HG03432 (cell line): ENCODE data around the gene PTPRJ.
"Not testable (repeated sequence)": the region's sequence is repeated elsewhere in the genome, so short reads cannot be mapped to it uniquely, and the experiment has no call there.

Experiments used
- ATAC-seq: cut with Tn5 transposase; IDR thresholded peaks from one replicate; pipeline ENCODE4 v1.9.1; 2021; ENCODE audit warnings: mild to moderate bottlenecking, moderate library complexity; ENCODE audit not compliant: unreplicated experiment

PTPRJ gene

DNA sequence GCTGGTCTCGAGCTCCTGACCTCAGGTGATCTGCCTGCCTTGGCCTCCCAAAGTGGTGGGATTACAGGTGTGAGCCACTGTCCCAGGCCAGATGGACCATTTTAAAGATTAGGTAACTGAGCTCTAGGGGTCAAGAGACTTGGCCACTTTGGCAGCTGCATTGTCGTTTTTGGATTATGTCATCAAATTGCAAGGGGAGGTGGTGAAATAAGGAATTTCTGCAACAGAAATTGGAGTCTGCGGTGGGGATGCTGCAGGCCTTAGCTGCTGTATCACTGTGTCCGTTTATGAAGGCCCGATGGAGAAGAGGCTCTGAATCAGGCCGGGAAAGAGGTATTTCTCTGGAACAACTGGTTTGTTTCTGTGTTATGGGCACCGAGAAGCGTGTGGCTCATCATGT is 34.6 kb downstream of the PTPRJ start:
- ATAC-seq: no peak

DNA sequence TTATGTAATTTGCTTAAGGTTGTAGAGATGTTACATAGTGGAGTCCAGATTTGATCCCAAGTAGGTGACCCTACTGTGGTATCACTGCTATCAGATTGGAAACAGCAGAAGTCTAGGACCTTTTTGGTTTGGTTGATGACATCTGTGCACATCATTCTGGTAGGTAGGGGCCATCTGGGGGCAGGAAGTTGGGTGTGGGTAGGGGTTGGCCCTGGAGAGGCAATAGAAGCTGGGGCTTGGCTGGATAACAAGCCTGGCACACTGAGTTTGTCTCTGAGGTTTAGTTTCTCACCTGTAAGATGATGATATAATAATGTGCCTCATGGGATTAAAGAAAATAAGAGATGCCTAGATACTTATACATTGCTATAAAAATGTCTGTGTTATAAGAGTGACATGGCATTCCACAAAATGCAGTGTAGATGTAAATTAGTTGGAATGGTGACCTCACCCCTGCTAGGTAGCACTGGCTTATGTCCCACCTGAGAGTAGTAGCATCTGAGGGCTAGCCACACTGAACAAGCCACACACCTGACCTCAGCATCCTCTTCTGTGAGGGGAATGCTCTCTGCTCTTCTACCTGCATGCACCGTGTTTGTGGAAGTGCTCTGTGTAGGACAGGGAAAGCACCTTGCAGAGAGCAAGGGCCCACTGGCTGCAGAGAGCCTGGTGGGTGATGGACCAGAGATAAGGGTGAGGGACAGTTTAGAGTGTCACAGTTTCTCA is 36.9 kb downstream of the PTPRJ start:
- no peak for ATAC-seq

DNA sequence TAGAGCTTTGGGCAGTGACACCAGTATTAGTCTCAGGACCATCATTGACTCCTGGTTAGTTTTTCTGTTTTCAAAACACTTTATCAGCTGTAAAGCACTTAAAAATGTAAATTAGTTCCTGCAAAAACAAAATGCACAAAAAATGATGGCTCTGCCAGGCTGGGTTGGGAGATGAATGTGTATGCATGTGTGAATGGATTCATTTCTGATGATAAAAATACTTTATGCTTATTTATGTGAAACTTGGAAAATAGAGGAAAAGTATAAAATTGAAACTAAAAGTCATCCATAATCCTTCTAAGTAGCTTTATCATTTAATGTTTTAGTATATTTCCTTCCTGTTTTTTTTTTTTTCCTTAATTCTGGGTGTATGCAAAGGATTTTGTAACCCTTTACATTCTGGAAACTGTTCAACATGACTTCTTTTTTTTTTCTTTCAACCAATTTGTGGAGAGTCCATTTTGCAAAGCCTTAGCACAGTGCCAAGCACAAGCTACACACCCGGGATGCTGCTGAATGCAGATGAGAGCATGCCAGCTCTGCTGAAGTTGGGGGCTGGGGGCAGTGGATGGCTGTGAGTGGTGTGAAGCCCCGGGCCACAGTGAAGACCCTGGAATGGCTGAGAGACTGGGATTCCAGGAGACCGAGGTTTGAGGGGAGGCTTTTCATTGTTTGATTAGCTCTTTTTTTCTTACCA is 37.6 kb downstream of the PTPRJ start:
- ATAC-seq: no peak

DNA sequence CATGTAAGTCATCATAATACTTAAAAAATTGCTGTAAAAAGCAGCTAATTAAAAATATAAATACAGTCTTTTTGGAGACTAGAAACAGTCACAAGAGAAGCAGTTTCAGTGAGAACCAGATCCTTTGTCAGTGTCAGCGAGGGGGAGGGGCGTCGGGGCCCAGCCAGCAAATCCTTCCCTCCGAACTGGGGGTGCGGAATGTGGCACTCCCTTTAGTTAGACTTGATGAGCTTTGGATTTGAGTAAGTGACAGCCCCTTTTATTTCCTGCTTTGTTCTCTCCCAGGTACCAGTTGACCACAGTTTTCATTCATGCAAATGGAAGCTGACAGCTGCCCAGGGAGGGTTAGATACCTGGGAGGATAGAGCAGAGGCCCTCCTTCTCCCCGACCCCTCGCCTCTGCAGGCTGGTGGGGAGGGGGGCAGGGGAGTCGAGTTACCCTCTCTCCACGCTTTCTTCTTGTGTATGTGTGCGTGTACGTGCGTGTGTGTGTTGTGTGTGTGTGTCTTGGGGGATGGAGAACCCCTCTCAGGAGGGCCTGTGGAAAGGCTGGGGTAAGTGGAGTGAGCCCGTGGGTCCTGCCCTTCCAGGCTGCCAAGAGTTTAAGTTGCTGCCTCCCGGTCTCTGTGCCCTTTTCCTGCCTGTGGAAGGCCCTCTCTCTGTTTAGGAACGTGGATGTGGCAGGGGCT is 38.3 kb downstream of the PTPRJ start:
- ATAC-seq: no peak

DNA sequence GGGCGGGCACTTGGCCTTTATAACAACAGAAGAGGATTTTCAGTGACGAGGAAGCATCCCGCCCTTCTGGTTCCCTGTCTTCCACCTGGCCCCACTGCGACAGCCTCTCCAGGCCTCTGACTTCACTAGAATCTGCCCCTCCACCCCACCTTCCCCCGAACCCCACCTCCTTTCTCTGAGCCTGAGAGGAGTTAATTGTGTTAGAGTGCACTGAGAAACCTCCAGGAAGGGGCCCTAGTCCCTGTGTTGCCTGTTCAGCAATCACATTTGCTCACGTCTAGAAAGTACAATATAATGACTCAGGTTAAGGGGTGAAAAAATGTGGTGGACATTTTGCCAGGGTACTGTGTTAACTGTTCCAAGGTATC is 38.8 kb downstream of the PTPRJ start:
- ATAC-seq: no peak

DNA sequence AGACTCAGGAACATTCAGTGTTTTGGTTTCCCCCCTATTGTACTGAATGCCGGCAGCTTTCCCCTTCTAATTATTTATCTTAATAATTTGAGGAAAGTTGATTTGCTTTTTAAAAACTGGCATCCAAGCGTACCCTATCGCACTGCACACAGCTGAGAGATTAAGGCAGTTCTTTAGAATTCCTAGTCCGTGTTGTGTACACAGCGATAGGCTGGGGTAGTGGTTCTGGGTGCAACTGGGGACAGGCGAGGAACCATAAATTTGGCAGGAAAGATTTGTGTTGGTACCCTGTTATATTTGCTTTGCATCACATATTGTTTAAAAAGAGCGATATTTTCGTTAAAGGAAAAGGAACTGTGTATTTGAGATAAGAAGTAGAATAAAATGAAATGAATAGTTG is 39.2 kb downstream of the PTPRJ start:
- ATAC-seq: no peak

DNA sequence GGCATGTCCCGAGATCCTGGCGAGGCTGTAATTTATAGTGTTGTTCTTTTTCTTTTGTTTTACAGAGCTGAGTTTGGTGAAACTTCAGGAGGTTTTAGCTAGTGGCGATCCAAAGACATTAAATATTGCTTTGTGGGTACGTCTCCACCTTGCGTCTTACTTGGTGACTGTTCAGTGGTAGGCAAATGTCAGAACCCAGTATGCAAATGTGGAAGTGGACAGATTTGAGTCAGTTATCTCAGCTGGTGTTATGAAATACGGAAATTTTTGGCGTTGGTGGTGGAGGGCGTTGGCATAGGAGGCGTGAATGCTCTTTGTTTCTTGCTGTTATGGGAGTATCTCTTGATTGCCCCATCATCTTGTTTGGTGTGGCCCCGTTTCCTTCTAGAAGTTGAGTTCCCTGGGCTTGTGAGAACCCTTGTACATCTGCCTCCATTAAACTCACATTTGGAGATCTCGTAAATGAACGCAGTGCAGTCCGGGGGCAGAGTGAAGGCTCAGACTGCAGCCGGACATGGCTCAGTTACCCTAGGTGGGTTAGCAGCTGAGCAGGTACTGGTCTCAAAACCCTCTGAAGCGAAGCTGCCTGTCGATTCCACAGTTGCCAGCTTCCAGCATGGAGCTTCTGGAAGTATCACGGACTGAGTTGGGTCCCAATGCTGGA is 39.9 kb downstream of the PTPRJ start:
- peak; percentile 68 for ATAC-seq

DNA sequence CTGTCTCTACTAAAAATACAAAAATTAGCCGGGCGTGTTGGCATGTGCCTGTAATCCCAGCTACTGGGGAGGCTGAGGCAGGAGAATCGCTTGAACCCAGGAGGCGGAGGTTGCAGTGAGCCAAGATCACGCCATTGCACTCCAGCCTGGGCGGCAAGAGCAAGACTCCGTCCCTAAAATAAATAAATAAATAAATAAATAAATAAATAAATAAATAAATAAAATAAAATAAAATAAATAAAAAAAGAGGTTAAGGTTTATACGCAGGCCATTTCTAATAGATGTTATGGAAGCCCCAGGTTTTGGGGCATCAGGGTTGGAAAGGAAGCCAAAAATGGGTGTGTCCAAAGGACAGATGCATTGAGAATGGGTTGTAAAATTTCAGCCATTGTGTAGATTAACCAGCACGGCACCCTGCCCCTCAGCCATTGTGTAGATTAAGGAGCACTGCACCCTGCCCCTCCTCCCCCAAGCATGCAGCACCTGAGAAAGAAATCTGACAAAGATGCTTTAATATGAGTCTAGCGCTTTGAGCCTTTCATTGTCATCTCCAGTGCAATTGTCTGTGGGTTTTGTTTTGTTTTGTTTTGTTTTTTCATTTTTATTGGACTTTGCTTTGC is 41.0 kb downstream of the PTPRJ start:
- not testable (repeated sequence) for ATAC-seq

DNA sequence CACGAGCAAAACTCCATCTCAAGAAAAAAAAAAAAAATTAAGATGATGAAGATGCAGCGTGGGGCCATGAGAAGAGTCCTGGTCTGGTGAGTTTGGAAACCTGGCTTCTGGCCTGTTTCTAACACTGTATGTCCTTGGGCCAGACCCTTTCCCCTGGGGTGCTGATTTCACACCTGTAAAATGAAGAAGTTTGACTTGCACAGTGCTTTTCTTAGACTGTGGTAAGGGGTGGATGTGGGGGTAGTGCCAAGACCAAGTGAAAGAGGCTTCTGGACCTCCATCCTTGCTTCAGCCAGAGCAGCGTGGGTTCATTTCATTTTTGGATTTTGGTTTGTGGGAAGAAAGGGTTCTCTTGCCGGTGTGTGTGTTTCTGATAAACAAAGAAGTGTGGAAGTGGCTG is 42.1 kb downstream of the PTPRJ start:
- no peak for ATAC-seq

DNA sequence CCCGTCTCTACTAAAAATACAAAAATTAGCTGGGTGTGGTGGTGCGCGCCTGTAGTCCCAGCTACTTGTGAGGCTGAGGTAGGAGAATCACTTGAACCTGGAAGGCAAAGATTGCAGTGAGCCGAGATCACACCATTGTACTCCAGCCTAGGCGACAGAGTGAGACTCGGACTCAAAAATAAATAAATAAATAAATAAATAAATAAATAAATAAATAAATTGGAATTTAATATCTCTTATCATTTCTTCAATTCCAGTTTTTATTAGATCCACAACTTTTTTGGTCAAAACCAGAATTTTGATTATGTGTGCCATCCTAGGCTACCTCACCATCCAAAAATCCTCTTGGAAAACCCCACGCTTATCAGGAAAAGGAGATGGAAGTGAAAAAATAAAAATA is 43.2 kb downstream of the PTPRJ start:
- ATAC-seq: not testable (repeated sequence)

DNA sequence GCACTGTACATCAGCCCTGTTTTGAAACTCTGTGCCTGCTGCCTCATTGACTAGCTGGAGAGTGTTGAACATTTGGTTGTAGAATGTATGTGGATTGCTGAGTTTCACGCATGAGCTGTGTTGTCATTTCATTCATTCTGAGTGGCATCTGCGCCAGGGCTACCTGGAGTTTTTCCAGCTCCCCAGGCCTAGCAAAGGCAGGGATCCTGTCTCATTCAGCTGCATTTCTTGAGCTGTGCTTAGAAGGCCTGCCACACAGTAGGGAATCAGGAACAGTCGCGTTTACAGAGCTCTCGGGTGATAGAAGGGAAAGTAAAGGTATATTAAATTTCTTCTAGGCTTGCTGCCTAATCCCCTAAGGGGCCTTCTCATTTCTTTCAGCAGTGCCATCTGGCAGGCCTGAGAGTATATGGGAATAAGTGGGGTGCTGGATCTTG is 44.3 kb downstream of the PTPRJ start:
- ATAC-seq: no peak

DNA sequence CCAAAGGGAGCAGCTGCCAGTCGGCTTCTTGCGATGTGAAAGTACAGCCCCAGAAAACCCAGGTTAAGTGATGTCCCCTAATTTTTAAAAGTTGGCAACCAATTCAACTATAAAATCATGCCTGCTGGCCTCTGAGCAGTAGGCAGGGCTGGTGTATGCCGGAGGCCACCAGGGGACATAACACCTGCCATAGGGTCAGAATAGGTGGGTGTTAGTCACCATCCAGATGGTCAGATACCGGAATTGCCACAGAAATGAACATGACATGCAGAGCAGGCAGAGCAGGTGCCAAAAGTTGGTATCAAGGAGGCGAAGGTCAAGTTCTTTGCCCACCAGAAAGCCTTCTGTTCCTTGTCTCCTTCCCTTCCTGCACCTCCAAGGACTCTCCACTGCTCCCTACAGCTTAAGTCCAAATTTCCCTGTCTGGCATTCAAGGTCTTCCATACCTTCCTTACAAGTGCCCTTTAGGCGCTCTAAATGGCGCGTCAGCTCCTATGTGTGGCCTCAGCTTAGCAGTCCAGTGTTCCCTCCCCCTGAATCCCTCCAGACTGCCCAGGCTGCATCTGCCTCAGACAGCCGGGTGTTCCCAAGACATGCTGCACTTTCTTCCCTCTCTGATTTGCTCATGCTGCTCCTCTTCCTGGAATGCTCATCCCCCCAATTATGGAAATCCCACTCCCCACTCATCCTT is 45.1 kb downstream of the PTPRJ start:
- no peak for ATAC-seq

DNA sequence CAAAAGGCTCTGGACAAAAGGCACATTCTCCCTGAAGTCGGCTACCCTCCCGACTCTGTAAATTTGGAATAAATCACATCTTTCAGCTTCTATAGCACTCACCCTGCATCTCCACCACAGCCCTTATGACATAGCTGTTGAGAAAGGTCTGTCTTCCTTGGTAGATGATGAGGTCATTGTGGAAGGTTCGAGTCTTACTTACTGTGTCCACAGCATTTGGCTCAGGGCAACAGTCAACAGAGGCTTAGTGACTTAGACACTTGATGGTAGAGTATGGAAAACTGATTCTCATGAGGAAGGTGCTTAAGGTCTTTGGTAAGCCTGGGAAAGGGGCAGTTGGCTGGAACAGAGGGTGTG is 45.6 kb downstream of the PTPRJ start:
- ATAC-seq: no peak

DNA sequence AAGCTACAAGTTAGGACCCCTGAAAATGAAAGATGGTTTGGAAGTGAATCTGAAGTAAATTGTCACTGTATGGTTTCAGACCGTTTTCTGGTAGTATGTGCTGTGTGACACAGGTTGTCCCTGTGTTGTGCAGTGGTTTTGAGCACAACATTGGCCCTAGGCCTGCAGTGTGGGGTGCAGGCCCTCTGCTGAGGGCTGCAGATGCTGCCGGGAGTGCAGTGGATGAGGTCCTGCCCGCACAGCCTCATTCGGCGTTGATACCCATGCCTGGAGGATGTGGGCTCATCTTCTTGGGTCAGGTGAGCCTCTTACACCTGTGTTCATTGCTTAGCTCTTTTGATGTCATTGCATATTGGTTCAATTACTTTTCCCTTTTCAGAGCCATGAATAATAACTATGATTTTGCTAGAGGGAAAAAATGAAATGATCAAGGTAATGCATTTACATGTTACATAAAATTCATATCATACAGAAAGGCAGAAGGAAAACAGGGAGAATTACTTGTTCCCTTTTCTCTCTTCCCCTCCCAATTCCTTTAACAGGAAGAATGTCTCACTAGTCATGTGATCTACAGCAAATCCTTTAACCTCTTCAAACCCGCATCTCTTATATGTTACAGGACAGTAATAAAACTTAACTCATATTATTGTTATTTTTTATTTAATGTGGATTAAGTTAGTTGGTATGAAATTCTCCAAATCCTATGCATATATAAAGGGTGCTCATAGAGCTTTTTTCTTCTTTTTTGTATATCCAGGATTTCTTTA is 48.7 kb downstream of the PTPRJ start:
- no peak for ATAC-seq

DNA sequence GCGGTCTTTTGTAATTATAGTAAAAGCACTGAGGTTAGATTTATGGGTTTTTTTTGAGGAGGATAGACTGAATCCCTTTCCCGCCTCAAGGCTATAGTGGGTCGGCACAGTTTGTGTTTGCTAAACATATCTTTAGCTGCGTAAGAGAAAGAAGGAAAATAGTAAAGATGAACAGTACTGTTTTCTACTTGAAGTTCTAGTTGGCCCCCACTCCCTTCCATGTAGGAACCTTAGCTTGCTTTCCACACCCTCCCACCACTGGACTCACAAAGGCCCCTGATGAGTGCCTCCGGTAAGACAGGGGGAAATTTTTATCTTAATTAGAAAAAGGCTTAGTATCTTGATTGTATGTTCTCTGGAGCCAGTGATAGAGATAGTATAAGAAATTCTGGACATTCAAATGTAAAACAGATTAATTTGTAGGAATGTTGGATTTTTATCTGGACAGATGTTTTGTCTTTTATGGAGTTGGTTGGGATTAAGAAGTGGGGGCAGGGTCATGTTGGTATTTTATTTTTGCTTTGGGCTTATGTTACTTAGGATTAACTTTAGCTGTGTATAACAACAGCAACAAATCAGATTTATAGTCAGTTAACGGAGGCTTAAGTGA is 49.4 kb downstream of the PTPRJ start:
- ATAC-seq: no peak

DNA sequence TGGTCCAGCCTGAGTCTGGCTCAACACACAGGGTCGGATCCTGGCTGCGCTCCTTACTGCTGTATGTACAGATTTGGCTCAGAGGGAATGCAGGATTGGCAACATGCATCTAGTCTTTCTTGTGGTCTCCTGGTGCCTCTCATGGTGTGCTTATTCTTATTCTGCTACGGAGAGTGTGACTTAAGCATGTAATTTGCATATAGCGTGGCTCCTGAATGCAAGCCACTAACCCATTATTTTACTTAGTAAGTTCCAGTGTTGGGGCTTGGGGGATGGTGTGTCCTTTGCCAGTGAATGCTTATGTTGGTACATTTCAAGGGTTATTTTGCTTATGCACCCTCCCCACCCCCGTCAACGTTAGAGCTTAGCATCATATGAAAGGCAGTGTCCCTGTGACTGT is 51.2 kb downstream of the PTPRJ start:
- ATAC-seq: peak; percentile 45

DNA sequence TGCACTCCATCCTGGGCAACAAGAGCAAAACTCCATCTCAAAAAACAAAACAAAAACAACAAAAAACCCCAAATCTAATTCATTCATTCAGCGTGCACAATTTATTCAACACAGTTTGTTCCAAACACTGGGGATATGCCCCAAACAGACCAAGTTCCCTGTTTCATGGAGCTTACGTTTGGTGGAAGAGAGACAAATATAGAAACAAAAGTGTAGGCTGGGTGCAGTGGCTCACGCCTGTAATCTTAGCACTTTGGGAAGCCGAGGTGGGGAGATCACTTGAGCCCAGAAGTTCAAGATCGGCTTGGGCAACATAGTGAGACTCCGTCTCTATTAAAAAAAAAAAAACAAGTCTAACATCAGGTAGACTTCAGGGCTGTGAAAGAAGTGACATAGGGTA is 52.4 kb downstream of the PTPRJ start:
- no peak for ATAC-seq

DNA sequence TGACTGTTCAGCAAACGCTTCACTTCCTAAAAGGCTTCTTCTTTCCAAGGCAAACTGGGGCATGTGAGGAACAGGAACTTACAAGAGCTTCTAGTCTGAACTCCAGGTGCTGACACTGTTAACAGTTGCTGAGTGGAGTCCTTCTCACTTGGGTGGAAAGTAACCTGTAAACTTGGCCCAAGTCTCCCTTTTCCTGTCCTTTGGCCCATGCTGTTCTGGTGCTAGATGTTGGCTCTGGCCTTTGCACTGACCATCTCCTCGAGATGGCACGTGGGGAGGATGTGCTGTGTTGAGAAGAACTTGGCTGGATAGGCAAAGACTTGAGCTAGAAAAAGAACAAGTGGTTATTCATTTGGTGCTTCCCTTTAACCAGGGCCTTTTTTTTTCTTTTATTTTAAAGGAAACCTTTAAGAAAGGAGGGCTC is 53.6 kb downstream of the PTPRJ start:
- no peak for ATAC-seq
